HG03342 (cell line): ENCODE results near the gene ZNF771.
"Not testable (repeated sequence)": the region's sequence is repeated elsewhere in the genome, so short reads cannot be mapped to it uniquely, and the experiment has no call there.

Experiments used
- ATAC-seq: cut with Tn5 transposase; IDR thresholded peaks from one replicate; pipeline ENCODE4 v1.9.1; 2021; ENCODE audit warnings: mild to moderate bottlenecking, moderate library complexity; ENCODE audit not compliant: unreplicated experiment

The ZNF771 gene

DNA sequence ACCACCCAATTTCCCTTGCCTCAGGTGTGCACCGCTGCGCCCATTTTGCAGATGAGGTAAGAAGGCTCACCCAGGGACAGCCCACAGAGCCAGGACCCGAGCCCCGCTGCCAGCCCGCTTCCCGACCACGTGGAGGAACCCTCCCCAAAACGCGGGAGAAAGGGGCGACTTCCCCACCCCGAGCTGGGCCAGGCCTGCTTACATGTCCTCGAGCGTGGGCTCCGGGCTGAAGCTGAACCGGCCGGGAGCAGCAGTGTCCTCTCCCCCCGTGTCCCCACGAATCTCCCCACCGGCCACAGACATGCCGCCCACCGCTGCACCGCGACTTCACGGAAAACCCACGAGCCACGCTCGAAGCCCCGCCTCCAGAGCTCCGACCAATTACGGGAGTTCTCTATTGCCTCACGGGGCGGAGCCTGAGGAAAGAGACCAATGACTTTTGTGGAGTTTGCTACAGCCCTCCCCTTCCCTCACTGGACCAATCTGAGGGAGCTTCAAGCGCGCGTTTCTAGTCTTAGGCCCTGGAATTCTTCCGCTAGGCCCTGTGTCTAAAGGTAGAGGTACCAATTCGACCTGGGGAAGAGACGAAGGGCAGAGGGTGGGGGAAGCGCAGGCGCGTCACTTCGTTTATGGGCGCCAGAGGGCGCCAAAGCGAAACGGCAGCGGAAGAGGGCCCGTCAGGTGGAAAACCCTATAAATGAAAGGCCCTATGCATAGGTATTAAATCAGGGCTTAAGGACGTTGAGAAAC lies 22.4 kb downstream of the ZNF771 start, which contains the start of gene DCTPP1:
TSS of gene DCTPP1 (minus strand) at position 353 of the 750 bp plus-strand sequence. CDS start at position 303, 50 bp downstream.
- peak; percentile 95 for ATAC-seq

DNA sequence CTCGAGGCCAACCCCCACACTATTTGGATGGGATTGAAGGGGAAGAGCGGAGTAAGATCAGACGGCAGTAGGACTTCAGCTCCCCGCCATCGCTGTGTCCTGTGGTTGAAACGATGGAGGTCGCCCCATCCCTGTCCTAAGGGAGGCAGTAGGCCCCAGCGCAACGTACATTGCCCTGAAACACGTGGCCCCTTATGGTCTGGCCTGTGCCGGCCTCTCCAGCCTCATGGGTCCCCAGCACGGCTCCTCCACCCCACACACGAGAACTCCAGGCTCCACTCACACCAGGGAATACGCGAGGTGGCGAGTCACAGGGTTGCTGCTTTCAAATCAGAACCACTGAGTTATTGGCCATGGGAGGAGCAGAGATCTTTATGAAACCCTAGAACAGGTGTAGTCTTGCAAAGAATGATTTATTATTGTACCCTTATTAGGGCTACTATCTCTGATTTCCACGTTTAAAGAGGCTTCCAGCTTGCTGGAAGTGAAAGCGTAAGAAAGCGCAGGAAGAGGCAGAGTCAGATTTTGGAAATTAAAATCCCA lies 23.1 kb downstream of the ZNF771 start:
- ATAC-seq: peak; percentile 1

DNA sequence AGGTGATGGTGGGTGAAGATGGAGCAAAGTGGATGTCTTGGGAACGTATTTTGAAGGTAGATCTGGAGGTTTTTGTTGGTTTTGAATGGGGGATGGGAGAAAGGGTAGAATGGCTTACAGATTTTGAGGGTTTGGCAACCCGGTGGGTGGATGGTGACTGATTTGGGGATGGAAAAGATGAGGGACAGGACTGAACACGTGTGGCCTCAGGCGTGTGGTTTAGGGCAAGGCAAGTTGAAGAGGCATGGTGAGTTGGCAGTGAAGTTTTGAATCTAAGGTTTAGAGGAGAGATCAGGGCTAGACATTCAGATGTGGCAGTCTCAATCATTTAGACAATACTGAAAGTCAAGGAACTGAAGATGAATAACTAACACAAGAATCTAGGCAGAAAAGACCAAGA lies 27.4 kb downstream of the ZNF771 start:
- ATAC-seq: no peak

- ATAC-seq: no peak
Measured at GRCh38 chr16:30437511-30438046, 30.2 kb downstream of the ZNF771 start.

DNA sequence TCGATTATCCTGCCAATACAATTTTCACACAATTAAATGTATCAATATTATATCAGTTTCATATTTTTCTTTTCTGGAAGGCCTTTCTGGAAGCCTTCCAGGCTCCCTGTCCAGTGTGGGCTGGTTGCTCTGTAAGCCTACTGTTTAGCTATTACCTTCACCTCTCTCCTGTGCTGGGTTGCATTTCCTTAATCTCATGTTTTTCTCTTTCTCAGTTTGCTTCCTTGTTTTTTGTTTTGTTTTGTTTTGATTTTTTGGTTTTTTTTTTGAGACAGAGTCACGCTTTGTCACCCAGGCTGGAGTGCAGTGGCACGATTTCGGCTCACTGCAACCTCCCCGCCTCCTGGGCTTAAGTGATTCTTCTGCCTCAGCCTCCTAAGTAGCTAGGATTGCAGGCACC lies 31.4 kb downstream of the ZNF771 start:
- no peak for ATAC-seq

DNA sequence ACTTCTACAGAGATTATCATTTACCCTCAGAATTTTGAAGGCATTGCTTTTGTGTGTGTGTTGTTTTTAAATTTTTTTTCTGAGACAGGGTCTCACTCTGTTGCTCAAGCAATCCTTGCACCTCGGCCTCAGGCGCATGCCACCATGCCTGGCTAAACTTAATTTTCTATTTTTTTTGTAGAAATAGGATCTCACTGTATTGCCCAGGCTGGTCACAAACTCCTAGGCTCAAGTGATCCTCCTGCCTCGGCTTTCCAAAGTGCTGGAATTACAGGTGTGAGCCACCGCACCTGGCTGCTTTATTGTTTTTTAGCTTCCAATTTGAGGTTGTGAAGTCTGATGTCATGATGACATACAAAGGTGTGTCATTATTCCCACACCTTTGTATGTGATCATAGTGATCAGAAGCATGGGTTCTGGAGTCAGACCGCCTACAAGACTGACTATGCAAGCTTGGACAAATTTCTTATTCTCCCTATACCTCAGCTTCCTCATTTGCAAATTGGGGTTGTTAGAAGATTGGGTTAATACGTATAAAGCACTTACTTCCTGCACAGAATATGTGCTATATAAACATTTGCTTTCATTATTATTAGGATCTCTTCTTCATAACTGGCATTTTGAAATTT lies 32.4 kb downstream of the ZNF771 start:
- ATAC-seq: no peak

DNA sequence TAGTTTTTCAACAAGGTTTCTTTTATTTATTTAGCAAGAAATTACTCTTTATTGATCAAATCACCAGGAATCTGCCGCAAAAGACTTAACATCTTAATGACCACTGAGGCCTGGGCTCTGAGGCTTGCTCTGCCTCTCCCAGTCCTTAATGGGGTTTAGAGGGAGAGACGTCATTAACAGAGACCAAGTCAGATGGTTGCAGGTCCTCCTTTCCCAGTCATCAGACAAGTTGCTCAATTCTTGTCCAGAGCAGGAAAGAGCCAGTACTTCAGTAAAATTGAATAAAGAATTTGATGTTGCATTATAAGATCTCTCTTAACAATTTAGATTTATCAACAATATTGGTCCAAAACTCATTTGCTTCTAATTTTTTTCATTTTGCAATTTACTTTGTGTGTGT lies 36.2 kb downstream of the ZNF771 start:
- ATAC-seq: no peak

DNA sequence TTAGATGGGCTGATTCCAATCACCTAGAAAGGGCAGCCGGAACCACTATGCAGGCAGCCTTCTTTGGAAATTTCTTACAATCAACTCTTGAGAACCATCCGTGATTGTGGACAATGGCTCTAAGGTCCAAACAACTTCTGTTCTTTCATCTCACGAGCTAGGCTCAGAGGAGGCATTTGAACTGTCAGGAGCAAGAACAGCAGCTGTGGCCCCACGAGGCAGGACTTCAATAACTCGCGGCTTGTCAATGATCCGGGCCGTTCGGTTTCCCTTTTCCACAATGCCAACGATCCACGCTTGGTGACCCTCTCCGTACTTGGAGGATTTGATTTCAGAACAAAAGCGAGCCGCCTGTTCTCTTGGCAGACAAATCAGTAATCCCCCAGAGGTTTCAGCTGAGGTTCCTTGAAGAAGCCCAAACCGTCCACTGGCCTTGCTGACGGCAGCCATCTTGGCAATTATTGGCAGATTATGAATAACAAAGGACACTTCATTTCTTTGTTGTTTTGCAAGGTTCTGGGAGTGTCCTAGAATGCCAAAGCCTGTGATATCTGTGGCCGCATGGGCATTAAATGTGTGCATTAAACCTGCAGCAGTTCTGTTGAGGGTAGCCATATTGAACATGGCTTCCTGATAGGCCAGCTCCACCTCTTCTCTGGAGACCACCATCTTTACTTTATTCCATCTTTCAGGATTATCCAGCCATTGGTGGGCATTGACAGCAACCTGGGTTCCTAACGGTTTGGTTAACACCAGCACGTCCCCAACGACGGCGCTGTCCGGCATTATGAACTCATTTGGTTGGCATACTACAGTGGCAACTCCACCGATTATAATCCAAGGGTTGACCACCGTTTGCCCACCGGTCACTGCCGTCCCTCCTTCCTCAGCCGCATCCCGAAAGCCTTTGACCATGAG lies 37.1 kb downstream of the ZNF771 start:
- ATAC-seq: no peak

- ATAC-seq: no peak
Measured at GRCh38 chr16:30445149-30445407, 37.7 kb downstream of the ZNF771 start.

DNA sequence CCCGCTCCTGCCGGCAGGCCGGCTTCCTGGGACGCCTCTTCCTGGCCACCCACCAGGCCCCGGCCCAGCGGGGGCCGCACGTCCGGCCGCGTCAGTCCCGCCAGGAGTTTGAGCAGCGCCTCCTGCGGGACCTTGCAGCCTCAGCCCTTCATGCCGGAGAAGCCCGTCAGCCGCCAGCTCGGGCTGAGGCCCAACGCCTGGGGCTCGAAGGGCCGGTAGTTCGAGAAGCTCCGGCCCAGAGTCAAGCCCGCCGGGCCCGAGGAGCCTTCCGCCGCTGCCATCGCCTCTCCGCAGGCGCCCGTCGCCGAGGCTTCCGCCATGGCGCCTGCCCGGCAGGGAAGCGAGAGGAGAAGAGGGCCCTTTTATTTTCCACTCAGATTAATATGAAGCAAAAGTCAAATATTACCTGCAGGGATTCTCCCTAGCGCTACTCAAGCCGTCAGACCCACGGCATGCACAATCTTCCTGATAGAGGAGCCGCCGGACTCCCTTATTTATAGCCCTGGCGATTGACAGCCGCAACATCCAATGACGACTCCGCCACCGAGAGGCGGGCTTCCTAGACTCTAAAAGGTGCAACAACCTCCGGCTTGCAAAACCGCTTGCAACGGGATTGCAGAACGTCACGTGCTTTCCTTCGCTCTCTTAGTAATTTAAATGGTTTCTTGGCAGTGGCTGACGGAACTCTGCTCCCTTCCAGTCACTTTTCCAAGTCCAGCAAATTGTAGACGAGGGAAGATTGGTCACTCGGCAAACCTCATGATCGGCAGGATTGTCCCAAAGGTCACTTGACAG lies 38.2 kb downstream of the ZNF771 start, which contains the start of gene SEPHS2:
TSS of gene SEPHS2 (minus strand) at position 467 of the 795 bp plus-strand sequence. CDS start at position 320, 147 bp downstream.
- peak; percentile 80 for ATAC-seq

GRCh38 chr16:30446203-30446595 lies 38.8 kb downstream of the ZNF771 start:
- no peak for ATAC-seq

DNA sequence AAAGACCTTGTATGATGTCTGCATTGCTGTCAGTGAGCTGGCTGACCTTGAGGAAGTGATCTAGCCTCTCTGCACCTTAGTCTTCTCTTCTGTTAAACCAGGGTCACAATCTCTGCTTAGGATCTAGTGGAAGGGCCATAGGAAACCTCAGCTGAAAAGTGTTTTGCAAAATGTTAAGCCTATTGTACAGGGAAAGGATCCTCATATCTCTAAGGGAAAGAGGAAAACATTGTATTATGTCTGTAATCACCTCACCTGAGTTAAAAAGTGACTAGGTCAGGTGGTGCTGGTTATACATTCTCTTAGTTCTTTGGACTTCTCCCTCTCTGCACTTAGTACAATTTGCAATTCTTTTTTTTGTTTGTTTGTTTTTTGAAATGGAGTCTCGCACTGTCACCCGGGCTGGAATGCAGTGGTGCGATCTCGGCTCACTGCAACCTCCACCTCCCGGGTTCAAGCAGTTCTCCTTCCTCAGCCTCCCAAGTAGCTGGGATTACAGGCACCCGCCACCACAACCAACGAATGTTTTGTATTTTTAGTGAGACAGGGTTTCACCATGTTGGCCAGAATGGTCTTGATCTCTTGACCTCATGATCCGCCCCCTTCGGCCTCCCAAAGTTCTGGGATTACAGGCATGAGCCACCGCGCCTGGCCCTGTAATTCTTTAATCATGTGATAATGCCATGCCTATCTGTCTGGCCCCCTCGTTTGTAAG lies 40.3 kb downstream of the ZNF771 start:
- ATAC-seq: no peak

GRCh38 chr16:30449116-30449435 lies 41.7 kb downstream of the ZNF771 start:
- no peak for ATAC-seq

GRCh38 chr16:30452709-30453580 lies 45.5 kb downstream of the ZNF771 start:
- not testable (repeated sequence) for ATAC-seq

- no peak for ATAC-seq
Measured at GRCh38 chr16:30456302-30456701, 48.9 kb downstream of the ZNF771 start.

- ATAC-seq: no peak
Measured at GRCh38 chr16:30457256-30457655, 49.9 kb downstream of the ZNF771 start.

DNA sequence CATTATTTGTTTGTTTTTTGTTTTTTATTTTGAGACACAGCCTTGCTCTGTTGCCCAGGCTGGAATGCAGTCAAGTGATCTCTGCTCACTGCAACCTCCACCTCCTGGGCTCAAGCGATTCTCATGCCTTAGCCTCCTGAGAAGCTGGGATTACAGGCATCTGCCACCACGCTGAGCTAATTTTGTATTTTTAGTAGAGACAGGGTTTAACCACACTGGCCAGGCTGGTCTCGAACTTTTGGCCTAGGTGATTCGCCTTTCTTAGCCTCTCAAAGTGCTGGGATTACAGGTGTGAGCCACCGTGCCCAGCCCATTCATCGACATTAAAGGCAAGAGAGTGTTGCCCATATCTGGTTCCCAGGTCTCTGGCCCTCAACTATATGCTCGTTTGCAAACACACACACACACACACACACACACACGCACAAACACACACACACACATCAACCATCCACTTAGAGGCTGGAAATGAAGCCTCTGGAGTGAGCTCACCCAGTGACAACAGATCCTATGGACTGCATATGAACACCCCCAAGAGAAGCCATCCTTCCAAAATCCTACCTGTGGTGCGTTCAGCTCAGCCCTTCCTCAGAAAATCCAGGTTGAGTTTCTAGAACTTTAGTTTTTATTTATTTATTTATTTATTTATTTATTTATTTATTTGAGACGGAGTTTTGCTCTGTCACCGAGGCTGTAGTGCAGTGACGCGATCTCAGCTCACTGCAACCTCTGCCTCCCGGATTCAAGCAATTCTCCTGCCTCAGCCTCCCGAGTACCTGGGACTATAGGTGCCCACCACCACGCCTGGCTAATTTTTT lies 50.5 kb downstream of the ZNF771 start:
- ATAC-seq: no peak
